Prostate gland (tissue), 2 donors: Measurements from ENCODE around the gene MUC2.

Experiments used
- POLR2AphosphoS5 ChIP-seq: sonication (generic); formaldehyde crosslinking; IDR thresholded peaks from one replicate; pipeline ENCODE4 v1.6.1; 2017; ENCODE audit warnings: antibody characterized with exemption
- TF ChIP-seq, protein P1 (sequence below), 4 experiments: fragments of 200-600 bp in 2 of 4; fragments of 450-650 bp in 2 of 4; sonication (generic) in 2 of 4; IDR thresholded peaks; 1 replicate in 3 of 4; 2 replicates in 1 of 4; pipeline ENCODE4 v1.5.1; 2016 to 2019; ENCODE audit warnings: antibody characterized with exemption in 4 of 4, mild to moderate bottlenecking in 2 of 4, moderate library complexity in 2 of 4

DNA sequence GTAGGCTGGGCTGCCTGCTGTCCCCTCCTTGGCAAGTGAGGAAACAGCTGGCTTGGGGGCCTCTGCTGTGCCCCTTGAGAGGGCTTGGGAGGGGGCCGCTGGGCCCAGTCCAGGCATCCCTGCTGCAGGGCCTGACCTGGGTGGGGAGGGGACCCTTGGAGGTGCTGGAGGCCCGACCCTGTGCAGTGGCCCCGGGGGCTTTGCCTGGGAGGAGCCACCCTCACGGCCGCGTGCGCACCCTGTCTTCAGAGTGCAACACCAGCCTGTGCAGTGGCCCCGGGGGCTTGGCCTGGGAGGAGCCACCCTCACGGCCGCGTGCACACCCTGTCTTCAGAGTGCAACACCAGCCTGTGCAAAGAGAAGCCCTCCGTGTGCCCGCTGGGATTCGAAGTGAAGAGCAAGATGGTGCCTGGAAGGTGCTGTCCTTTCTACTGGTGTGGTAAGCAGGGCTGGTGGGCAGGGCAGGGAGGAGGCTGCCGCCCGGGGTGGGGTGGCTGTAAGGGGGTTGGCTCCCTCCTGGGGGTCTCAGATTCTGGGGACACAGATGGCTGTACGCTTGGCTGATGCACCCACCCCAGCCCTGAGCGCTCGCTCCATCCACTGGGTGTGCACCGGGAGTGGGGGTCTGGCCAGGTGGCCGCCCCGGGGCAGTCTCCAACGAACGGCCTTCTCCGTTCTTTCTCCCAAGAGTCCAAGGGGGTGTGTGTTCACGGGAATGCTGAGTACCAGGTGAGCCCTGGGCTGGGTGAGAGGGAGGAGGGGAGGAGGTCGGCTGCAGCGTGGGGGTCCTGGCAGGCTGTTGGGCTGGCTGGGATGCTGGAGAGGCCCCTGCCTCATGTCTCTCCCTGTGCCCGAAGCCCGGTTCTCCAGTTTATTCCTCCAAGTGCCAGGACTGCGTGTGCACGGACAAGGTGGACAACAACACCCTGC, 32.9 kb downstream of the MUC2 start:
- TF ChIP-seq, protein P1, sequence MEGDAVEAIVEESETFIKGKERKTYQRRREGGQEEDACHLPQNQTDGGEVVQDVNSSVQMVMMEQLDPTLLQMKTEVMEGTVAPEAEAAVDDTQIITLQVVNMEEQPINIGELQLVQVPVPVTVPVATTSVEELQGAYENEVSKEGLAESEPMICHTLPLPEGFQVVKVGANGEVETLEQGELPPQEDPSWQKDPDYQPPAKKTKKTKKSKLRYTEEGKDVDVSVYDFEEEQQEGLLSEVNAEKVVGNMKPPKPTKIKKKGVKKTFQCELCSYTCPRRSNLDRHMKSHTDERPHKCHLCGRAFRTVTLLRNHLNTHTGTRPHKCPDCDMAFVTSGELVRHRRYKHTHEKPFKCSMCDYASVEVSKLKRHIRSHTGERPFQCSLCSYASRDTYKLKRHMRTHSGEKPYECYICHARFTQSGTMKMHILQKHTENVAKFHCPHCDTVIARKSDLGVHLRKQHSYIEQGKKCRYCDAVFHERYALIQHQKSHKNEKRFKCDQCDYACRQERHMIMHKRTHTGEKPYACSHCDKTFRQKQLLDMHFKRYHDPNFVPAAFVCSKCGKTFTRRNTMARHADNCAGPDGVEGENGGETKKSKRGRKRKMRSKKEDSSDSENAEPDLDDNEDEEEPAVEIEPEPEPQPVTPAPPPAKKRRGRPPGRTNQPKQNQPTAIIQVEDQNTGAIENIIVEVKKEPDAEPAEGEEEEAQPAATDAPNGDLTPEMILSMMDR (IDR thresholded peaks at IDR 0.05), result no peak
- no peak for TF ChIP-seq POLR2AphosphoS5
